Left colon (tissue), 2 donors: ENCODE data around the gene COL6A3. TPM values are rescaled to one million over a fixed set of nuclear protein-coding genes. Genes with fewer than 3 reads are reported as not detected.

Experiments
- ATAC-seq: fragments of 200-7000 bp; cut with Tn5 transposase; one replicate; pipeline ENCODE4 v1.9.1; 2020; ENCODE audit warnings: mild to moderate bottlenecking, moderate library complexity
- DNase-seq, 2 donors: peaks; one replicate each; pipeline ENCODE4 v3.0.0-alpha.2; 2020
- intact Hi-C, 2 donors: fragments of 100-400 bp; cut with DNase I in 1 of 2; cut with micrococcal nuclease in 1 of 2; formaldehyde crosslinking; loops; one replicate each; pipeline versions ENCODE4 v1.11.2 to v1.14.0; 2022; cut with DNase I, micrococcal nuclease
- long read RNA-seq: library from polyadenylated mRNA; unstranded; transcript quantifications from one replicate; pipeline ENCODE4 v2.0.0, GENCODE V29; 2021
- total RNA-seq, 2 donors: library from RNA; stranded (reverse); fragmentation: NEBNext Ultra II Directional; extraction: Animal tissue kit (Norgen Biotek cat#: 25700); gene quantifications; one replicate each; pipeline ENCODE4 v1.2.1, GENCODE V29; 2021
- donor health status: DM: no; HTN: no; CAD: no.
- donor health status: DM: yes; HTN: yes; CAD: no.

Gene COL6A3, protein sequence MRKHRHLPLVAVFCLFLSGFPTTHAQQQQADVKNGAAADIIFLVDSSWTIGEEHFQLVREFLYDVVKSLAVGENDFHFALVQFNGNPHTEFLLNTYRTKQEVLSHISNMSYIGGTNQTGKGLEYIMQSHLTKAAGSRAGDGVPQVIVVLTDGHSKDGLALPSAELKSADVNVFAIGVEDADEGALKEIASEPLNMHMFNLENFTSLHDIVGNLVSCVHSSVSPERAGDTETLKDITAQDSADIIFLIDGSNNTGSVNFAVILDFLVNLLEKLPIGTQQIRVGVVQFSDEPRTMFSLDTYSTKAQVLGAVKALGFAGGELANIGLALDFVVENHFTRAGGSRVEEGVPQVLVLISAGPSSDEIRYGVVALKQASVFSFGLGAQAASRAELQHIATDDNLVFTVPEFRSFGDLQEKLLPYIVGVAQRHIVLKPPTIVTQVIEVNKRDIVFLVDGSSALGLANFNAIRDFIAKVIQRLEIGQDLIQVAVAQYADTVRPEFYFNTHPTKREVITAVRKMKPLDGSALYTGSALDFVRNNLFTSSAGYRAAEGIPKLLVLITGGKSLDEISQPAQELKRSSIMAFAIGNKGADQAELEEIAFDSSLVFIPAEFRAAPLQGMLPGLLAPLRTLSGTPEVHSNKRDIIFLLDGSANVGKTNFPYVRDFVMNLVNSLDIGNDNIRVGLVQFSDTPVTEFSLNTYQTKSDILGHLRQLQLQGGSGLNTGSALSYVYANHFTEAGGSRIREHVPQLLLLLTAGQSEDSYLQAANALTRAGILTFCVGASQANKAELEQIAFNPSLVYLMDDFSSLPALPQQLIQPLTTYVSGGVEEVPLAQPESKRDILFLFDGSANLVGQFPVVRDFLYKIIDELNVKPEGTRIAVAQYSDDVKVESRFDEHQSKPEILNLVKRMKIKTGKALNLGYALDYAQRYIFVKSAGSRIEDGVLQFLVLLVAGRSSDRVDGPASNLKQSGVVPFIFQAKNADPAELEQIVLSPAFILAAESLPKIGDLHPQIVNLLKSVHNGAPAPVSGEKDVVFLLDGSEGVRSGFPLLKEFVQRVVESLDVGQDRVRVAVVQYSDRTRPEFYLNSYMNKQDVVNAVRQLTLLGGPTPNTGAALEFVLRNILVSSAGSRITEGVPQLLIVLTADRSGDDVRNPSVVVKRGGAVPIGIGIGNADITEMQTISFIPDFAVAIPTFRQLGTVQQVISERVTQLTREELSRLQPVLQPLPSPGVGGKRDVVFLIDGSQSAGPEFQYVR (N-terminal part only)
- total RNA-seq: 10 to 100 TPM; 22.6 to 79.5 TPM
- long read RNA-seq, partial matches to known transcripts: 10 of 11 reads
- long read RNA-seq, other reads (novel, unspliced or antisense): 1 of 11 reads

DNA sequence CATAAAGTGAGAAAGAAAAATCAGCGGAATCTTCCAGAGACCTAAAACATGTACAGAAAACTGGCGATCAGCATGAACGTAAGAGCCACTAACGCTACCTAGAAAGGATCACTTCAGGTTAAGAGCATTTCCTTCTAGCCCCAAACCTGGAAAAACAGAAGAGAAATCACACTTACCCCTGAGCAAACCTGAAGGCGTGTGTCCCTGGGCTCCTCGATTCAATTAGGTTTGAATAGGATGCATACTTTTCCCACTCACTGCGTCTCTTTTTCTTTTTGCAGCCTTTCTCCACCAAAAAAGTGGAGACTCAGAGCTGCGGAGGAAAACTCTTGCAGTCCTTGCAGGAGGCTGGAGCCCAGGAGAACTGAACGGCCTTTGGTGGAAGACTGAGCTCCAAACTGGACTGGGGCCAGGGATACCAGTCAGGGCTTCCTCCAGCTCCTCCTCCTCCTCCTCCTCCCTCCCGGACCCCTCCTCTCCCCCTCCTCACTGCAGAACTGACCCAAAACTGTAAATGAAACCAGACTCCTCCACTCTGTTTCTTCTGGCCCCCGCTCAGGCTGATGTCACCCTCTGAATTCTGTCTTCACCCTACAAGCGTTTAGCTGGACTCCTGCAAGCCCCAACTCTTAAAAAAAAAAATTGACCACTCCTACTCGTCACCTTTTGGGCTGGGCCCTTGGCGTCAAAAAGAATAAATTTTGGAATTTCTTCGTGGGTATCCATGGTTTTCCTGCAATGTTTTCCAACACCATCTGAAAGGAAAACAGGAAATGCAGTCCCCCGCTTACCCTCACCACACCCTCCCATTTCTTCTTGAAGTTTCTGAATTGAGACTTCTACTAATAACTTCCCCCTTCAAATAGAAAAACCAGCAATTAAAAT, at the start of gene COL6A3:
Gene COL6A3, minus strand, starts transcription at position 388 of the 885 bp plus-strand sequence. CDS start 17,347 bp downstream, outside the sequence.
- no peak for ATAC-seq
- peak; percentile 54 to 69 for DNase-seq
- intact Hi-C loops: no loop called here

DNA sequence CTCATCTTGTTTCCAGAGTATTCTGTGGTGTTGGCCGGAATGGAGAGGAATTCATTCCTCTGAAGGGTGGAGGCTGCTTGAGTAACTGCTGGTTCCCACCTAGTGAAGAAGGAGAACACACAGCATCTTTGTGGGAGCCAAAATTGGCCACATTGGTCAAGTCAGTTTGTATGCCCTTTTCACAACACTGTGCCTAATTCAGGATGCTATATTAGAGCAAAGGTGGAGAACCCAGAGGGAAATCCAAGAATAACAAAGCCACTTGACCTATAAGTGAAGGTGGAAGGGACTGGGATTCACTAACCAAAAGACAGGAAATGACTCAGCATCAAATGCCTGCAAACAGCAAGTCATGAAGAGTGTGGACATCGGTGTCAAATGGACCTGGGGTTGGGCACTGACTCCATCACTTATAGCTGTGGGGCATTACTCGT, 45.8 kb upstream of the COL6A3 start:
- ATAC-seq (no peak), DNase-seq (no peak)
- intact Hi-C loops: no loop called here

DNA sequence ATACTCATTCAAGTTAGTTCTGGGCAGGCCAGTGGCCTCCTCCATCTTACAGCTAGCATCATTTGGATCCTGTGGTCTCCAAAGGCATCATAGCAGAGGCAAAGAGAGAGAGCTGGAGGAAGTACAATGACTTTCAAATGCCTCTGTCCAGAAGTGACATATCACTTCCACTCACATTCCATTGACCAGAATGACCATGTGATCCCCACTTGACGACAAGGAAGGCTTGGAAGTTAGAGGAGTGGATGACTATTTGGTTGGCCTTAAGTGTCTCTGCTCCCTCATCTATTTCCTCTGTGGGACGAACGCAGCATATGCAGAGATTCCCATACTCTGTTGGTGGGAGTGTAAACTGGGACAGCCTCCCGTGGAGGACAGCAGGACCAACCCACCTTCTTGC, 45.3 kb upstream of the COL6A3 start:
- ATAC-seq (no peak), DNase-seq (no peak)
- intact Hi-C loops: no loop called here

DNA sequence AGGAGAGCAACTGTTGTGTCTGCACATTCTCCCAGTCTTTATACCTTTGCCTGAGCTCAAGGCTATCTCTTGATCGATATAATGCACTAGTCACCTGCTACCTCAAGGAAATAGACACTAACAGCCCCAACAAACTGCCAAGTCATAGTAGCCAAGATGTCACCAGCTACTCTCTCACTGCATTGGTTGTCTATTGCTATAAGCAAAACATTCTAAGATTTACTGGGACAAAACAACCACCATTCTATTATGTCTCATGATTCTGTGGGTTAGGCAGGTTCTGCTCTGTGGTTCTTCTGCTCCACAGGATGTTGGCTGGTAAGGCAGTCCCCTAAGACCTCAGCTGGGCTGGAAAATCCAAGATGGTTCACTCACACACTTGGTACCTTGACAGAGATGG, 44.6 kb upstream of the COL6A3 start:
- ATAC-seq (no peak), DNase-seq (no peak)
- intact Hi-C loops: no loop called here

DNA sequence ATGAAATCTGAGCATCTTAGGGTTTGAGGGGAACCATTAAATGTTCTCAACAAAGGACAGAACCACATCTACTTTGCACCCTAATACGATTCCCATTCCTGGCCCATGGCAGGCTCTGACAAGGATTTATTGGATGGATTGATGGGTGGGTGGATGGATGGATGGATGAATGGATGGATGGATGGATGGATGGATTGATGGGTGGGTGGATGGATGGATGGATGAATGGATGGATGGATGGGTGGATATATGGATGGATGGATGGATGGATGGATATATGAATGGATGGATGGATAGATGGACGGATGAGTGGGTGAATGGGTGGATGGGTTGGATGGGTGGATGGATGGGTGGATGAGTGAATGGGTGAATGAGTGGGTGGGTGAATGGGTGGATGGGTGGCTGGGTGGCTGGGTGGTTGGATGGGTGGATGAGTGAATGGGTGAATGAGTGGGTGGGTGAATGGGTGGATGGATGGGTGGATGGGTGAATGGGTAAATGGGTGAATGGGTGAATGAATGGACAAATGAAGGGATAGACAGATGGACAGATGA, 43.5 kb upstream of the COL6A3 start:
- ATAC-seq: no peak
- intact Hi-C loops: no loop called here
- no peak for DNase-seq

DNA sequence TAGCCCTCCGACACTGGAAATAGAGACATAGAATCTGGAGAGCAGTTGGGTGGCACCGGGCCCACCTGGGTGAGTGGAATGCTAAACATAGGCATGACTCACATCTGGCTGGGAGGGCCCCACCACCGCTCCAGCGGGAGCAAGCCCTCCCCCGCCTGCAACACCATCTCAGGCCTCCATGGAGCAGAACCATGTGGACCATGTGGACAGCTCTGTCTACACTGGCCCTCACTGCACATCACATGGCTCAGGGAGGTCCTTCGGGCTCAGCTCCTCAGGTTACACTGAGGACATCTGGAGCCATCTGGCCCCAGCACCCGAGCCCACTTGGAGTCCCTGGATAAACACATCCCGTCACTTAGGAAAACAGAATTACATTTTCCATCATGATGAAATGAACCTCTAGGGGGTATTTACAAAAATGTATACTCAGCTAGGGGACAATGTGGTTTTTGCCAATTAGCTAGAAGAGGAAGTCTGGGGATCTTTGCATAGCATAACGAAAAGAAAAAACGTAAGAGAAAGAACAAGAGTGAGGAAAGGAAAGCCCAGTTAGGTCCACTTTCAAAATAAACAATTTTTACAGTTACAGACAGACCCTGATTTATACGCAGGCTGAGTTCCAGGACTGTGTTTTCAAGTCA, 42.4 kb upstream of the COL6A3 start:
- no peak for ATAC-seq
- intact Hi-C loops: no loop called here
- DNase-seq: peak in 1 of 2 donors; percentile 52

DNA sequence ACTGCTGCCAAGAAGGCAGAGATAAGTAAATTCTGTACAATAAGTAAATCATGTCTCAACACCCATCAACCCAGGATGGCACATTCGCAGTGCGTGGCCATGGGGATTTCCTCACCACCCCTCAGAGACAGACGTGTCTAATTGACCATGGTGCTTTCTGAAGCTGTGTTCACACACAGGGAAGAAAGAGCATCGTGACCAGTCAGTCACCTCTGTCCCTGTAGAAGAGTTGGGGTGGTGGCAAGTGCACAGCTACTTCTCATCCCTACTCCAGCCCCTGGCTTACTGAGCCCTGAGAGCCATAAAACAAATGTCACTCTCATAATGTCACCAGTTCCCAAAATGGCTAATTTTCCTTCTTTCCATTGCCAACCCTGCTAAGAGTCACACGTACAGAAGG, 41.8 kb upstream of the COL6A3 start:
- intact Hi-C loops: no loop called here
- ATAC-seq (no peak), DNase-seq (no peak)

DNA sequence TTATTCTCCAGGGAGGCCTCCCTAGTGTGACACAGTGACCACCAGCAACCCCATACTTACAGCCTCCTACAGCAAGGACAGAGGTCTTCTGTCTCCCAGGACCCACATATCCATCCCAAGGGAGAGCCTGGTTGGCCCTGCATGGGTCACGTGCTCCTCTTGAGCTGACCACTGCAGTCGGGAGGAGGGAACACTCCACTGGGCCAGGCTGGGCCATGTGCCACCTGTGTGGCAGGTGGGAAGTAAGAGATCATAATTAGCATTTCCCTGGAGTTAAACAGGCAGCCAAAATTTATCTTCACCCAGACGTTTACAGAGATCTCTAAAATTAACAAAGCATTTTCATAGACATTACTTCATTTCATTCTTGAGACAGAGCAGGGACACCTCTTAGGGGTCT, 39.7 kb upstream of the COL6A3 start:
- ATAC-seq: no peak
- intact Hi-C loops: no loop called here
- DNase-seq: no peak

DNA sequence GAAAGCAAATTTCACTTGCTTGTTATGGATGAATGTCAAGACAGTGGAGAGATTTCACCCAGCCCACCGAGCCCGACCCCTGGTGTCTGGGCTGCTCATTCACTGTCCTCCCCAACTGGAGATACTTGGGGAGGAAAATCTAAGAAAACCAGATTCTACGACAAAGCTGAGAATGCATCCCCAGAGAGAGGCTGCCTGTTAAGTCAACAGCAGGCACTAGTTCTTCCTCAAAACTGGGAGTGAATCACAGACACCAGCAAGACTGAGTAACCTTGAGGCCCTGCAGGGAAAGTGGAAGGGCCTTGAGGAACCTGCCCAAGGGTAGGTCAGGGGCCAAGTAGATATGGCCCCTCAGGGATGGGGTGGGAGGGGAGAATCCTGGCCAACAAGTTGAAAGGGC, 38.9 kb upstream of the COL6A3 start:
- no peak for ATAC-seq
- intact Hi-C loops: no loop called here
- no peak for DNase-seq

DNA sequence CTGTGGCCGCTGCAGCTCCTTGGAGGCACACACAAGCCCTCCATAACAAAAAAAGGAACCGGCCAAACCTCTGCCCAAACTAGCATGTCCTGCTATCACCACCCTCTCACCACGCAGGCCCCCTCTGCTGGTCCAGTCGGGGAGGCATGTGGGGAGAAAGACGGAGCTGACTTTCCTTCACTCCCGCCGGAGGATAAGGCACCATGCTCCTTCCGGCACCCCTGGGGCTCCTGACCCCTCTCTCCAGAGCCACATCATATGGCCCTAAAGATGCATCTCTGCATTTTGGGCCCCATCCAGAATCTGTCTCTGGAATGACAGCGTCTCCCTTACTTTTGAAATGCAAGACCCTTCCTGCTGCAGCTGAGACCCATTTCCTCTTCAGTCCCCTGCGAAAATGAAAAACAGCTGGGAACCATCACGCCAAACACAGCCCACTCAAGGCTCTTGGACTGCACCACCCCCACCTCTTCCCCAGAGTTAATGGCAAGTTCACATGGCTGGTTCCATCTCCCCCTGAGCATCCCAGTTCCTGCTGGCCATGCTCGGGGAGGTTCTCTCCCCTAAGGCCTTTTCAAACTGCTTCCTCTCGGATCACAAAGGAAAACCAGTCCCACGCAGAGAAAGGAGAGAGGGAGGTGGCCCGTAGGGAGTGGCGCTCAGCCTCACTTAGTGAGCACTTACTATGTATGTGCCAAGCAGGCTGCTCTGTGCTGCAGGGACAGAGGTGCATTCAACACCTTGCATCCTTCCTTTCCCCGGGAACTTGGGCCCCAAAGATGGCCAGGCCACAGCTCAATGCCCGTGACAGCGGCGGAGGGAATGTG, 37.9 kb upstream of the COL6A3 start:
- intact Hi-C loops: no loop called here
- DNase-seq: no peak
- no peak for ATAC-seq

DNA sequence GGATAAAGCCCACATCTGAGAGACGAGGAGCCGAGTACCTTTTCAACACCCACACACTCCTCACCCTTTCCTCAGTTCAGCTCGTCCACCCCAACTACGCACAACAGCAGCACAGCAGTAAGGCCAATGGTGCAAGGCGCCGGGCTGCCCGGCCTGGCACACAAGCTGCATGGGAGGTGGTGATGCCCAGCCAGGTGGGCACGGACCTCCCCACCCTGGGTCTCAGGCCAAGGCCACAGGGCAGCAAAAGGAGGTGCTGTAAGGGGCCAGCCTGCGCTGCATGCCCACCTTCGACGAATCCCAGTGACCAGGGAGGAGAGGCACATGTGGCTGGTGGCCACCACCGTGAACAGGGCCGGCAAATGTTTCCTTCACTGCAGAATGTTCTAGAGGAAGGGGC, 36.6 kb upstream of the COL6A3 start:
- ATAC-seq: no peak
- intact Hi-C loops: no loop called here
- no peak for DNase-seq

DNA sequence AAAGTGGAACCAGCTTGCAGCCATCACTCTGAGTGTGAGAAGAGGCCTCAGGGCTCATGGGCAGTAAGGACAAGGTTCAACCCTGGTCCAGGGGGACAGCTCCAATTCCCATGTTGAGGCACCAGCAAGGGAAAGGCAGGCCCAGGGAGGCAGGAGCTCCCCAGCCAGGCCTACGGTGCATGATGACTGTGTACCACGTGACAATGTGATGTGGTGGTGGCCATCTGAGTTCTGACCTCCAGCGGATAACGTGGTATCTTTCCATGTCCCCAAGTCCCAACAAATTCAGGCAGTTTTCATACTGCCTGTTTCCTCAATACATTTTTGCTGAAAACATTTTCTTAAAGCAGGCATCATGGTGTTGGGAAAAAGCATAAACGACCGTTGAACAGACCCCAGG, 36.1 kb upstream of the COL6A3 start:
- ATAC-seq: no peak
- DNase-seq: no peak
- intact Hi-C loops: no loop called here

DNA sequence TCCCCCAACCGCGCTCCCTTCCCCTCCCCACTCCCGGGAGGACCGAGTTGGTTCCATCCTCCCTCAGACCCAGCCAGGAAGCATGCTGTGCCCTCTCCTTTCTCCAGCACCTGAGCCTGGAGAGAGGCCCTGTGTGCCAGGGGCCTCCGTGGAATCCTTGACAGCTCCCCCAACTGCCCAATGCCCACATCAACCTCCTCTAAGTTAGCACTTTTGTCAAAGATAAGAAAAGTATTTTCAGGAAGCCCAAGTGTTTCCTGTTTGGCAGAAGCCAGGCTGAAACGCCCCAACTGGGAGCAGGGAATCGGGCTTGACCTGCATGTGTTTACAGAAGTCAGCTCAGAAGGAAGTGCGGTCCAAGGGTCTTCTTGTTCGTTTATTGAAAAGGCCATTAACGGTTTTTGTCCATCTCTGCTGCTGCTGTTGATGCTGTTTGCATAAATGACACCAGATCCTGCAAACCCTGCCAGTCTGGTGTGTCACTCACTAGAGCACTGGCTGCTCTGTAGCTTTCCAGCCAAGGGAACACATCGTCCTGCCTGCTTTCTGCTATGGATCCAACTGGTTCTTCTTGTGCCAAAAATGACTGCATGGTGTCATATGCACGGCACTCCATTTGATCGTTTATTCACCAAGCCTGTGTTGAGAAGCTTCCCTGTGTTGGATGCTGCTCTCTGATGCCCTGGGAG, 35.4 kb upstream of the COL6A3 start:
- intact Hi-C loops: no loop called here
- DNase-seq (no peak), ATAC-seq (no peak)

DNA sequence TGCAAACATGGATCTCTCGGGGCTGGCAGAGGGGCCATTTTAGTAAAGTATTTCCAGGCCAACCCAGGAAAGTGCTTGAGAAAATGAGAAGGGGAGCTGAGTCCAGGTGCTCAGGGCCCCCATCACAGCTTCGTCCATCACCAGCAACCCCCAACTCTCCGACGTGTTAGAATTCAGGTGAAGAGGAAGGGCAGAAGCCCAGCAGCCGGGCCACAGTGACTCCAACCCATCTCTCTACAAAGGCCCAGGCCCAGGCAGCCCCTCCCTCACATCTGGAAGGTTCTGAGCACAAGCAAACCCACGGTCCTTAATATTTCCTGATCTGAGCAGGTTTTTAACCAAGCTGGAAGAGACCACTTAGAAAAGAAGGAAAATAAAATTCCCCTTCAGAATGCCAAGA, 34.7 kb upstream of the COL6A3 start:
- intact Hi-C loops: no loop called here
- no peak for DNase-seq
- ATAC-seq: no peak

DNA sequence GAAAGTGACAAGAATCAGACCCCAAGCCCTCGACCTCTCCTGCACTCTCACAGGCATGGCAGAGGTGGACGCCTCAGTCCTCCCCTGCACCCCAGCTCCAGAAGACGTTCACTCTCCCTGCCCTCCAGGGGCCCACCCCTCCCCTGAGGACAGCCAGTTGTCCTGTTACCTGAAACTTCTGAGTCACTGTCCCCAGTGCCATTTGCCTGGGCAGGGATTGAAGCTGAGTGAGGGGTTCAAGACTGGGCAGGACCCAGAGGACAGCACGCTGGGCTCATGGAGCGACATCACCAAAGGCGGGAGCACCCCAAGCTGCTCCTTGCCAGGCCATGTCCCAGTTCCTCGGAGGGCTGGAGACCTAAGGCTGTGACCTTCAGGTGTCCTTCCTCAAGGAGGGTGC, 34.2 kb upstream of the COL6A3 start:
- ATAC-seq: no peak
- intact Hi-C loops: no loop called here
- DNase-seq: no peak

DNA sequence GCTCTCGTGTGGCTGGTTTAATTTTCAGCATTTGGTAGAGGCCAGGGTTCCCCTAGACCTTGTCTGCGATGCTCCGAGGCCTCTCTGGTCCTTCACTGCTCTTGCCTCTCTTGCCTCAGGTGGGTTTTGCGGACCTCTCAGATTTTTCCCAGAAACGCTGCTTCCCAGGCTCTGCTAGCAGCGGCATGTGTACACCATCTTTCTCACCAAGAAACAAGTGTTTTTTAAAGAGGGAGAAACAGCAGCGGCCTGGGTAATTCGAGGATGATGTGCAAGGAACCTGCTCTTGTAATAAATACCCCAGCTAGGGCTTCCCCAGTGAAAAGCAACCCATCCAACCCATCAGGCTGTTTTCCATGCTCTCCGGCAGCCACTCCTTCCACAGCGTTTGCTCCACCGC, 33.5 kb upstream of the COL6A3 start:
- DNase-seq: no peak
- intact Hi-C loops: no loop called here
- no peak for ATAC-seq
